Upper lobe of left lung (tissue), 6 donors: Measurements from ENCODE around the gene TLR10. TPM values are rescaled to one million over a fixed set of nuclear protein-coding genes. Genes with fewer than 3 reads are reported as not detected.
A peak's percentile ranks its signal among the peaks of the same experiment; 100 is the strongest.

ENCODE experiments used
- ATAC-seq, 2 donors: fragments of 200-7000 bp; cut with Tn5 transposase; one replicate each; pipeline ENCODE4 v1.9.1; 2022; ENCODE audit warnings: mild to moderate bottlenecking in 2 of 2, moderate library complexity in 2 of 2; ENCODE audit not compliant: low FRiP score in 2 of 2
- DNase-seq, 2 donors: peaks; one replicate each; pipeline ENCODE4 v3.0.0-alpha.2; 2019 to 2020
- H3K27ac ChIP-seq, 4 donors: fragments of 200-600 bp; sonication (generic); one replicate each; pipeline ENCODE4 v1.5.1; 2016 to 2019
- H3K27me3 ChIP-seq, 4 donors: fragments of 200-600 bp; sonication (generic); one replicate each; pipeline ENCODE4 v1.5.1; 2017 to 2019
- H3K36me3 ChIP-seq, 4 donors: fragments of 200-600 bp; sonication (generic); one replicate each; pipeline ENCODE4 v1.5.1; 2016 to 2019
- H3K4me1 ChIP-seq, 4 donors: fragments of 200-600 bp; sonication (generic); one replicate each; pipeline ENCODE4 v1.5.1; 2018 to 2019
- H3K4me3 ChIP-seq, 4 donors: fragments of 200-600 bp; sonication (generic); one replicate each; pipeline ENCODE4 v1.5.1; 2017 to 2019; ENCODE audit warnings: mild to moderate bottlenecking in 2 of 4, moderate library complexity in 1 of 4
- H3K9me3 ChIP-seq, 4 donors: fragments of 200-600 bp; sonication (generic); one replicate each; pipeline ENCODE4 v1.5.1; 2018 to 2019
- EP300 ChIP-seq, 4 donors: sonication (generic); formaldehyde crosslinking; IDR thresholded peaks; one replicate each; pipeline ENCODE4 v1.5.1; 2017; ENCODE audit warnings: antibody characterized with exemption in 4 of 4, control low read depth in 2 of 4
- POLR2A ChIP-seq, 4 donors: fragments of 450-650 bp; IDR thresholded peaks; one replicate each; pipeline ENCODE4 v1.5.1; 2016 to 2017; ENCODE audit warnings: antibody characterized with exemption in 4 of 4, mild to moderate bottlenecking in 2 of 4
- POLR2AphosphoS5 ChIP-seq, 2 donors: sonication (generic); formaldehyde crosslinking; IDR thresholded peaks; one replicate each; pipeline ENCODE4 v1.5.1; 2017; ENCODE audit warnings: antibody characterized with exemption in 2 of 2
- WGBS, 2 donors: methylation state at CpG; one replicate each; pipeline ENCODE4 v1.1.5; 2017 to 2018; 5-methylcytosine and 5-hydroxymethylcytosine counted together
- total RNA-seq, 6 donors: library from RNA; depleted of rRNA in 4 of 6; stranded (reverse); fragments of >200 nt in 4 of 6; gene quantifications; one replicate each; pipeline versions ENCODE4 v1.1.0 to v1.2.1, GENCODE V29; 2016 to 2021
- TF ChIP-seq, protein P1 (sequence below), 6 experiments: fragments of 450-650 bp in 4 of 6; fragments of 200-600 bp in 2 of 6; sonication (generic) in 2 of 6; IDR thresholded peaks; one replicate each; pipeline ENCODE4 v1.5.1; 2016 to 2019; ENCODE audit warnings: antibody characterized with exemption in 6 of 6
- donor health status: DM: no; HTN: no; CAD: no; lungs with moderate emphysema.
- donor health status: DM: no; HTN: yes; CAD: no; lungs with severe emphysema.

The TLR10 gene
- total RNA-seq, 6 donors from 2014 or later, result 0.61 to 1.0 (median 0.81) TPM; not detected in 2

DNA sequence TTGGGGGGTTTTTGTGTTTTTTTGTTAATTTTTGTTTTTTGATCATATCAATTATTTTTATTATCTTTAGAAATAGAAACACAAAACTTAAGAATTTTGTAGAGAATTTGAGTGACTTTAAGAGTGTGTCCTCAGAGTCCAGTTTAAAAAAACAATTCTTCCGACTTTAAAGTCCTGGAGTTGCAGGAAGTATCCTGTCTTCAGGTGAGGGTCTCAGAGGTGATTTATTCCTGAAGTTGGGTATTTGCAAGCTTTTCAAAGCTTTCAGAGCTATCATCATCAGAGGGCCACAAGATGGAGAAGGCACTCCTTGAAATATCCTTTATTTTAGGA lies 23.0 kb downstream of the TLR10 start:
- 88 to 100% methylated on average over 1 of the region's 1 CpG for WGBS, 2 donors
- DNase-seq, result no peak

GRCh38 chr4:38759113-38759789 lies 23.5 kb downstream of the TLR10 start:
- H3K4me3 ChIP-seq, result no peak overlapping the region
- no peaks in the 10 kb centered on the region for H3K36me3 ChIP-seq
- no peaks in the 10 kb centered on the region for H3K9me3 ChIP-seq
- H3K27ac ChIP-seq, result no peak overlapping the region
- WGBS, 2 donors, result 14% methylated on average over 7 to 8 of the region's 8 CpGs
- DNase-seq (peak in 1 of 2 donors; percentile 55), ATAC-seq (peak; percentile 42 to 87)
- no peaks in the 10 kb centered on the region for H3K27me3 ChIP-seq
- peaks cover 0 to 5% (median 2%) of the 10 kb centered on the region in 4 donors for H3K4me1 ChIP-seq
- TF ChIP-seq POLR2AphosphoS5 (IDR thresholded peaks at IDR 0.05), result no peak
- TF ChIP-seq POLR2A (IDR thresholded peaks at IDR 0.05), result no peak
- TF ChIP-seq, protein P1, sequence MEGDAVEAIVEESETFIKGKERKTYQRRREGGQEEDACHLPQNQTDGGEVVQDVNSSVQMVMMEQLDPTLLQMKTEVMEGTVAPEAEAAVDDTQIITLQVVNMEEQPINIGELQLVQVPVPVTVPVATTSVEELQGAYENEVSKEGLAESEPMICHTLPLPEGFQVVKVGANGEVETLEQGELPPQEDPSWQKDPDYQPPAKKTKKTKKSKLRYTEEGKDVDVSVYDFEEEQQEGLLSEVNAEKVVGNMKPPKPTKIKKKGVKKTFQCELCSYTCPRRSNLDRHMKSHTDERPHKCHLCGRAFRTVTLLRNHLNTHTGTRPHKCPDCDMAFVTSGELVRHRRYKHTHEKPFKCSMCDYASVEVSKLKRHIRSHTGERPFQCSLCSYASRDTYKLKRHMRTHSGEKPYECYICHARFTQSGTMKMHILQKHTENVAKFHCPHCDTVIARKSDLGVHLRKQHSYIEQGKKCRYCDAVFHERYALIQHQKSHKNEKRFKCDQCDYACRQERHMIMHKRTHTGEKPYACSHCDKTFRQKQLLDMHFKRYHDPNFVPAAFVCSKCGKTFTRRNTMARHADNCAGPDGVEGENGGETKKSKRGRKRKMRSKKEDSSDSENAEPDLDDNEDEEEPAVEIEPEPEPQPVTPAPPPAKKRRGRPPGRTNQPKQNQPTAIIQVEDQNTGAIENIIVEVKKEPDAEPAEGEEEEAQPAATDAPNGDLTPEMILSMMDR (IDR thresholded peaks at IDR 0.05), result peak; percentile 34 to 67 (median 65)

More for the DNA sequence above, 23.0 kb downstream of the TLR10 start:
- Histone ChIP-seq H3K36me3 (no peaks in the 10 kb centered on the region), H3K4me1 (peaks cover 0 to 5% (median 2%) of the 10 kb centered on the region in 4 donors), H3K27ac (no peak overlapping the region), H3K27me3 (no peaks in the 10 kb centered on the region), H3K9me3 (no peaks in the 10 kb centered on the region), H3K4me3 (no peak overlapping the region)
- ATAC-seq, result no peak
- TF ChIP-seq, protein P1 (IDR thresholded peaks at IDR 0.05), result no peak

GRCh38 chr4:38757945-38758600 lies 24.7 kb downstream of the TLR10 start:
- Histone ChIP-seq H3K9me3 (no peaks in the 10 kb centered on the region), H3K27me3 (no peaks in the 10 kb centered on the region), H3K4me1 (peaks cover 0 to 5% (median 2%) of the 10 kb centered on the region in 4 donors), H3K27ac (no peak overlapping the region), H3K36me3 (no peaks in the 10 kb centered on the region), H3K4me3 (no peak overlapping the region)
- WGBS, 2 donors, result 80 to 85% methylated on average over 5 to 6 of the region's 6 CpGs
- no peak for TF ChIP-seq POLR2AphosphoS5 (IDR thresholded peaks at IDR 0.05)
- TF ChIP-seq, protein P1 (IDR thresholded peaks at IDR 0.05), result peak in 1 of 6 experiments; percentile 18
- ATAC-seq (no peak), DNase-seq (no peak)

GRCh38 chr4:38752941-38753806 lies 29.6 kb downstream of the TLR10 start:
- H3K36me3 ChIP-seq, result no peaks in the 10 kb centered on the region
- H3K4me3 ChIP-seq, result no peak overlapping the region
- TF ChIP-seq, protein P1 (IDR thresholded peaks at IDR 0.05), result no peak
- no peak for TF ChIP-seq EP300 (IDR thresholded peaks at IDR 0.05)
- TF ChIP-seq POLR2AphosphoS5 (IDR thresholded peaks at IDR 0.05), result no peak
- no peak for TF ChIP-seq POLR2A (IDR thresholded peaks at IDR 0.05)
- peak in 1 of 2 donors; percentile 36 for DNase-seq
- no peaks in the 10 kb centered on the region for H3K9me3 ChIP-seq
- H3K27me3 ChIP-seq, result no peaks in the 10 kb centered on the region
- peaks cover 0 to 10% (median 2%) of the 10 kb centered on the region in 4 donors for H3K4me1 ChIP-seq
- peak; percentile 89 for ATAC-seq
- peak overlapping the region in 3 of 4 donors; percentile 19 to 55 (median 40) for H3K27ac ChIP-seq
- 60 to 71% methylated on average over 19 of the region's 19 CpGs for WGBS, 2 donors
